Measurements from ENCODE around the gene UGT1A10.

UGT1A10 gene

GRCh38 chr2:233758141-233758540, 121.9 kb downstream of the UGT1A10 start:
- H3K4me1 ChIP-seq (ENCODE audit: control insufficient read depth, insufficient read depth, low read length): no peaks in the 10 kb centered on the region
- H3K27ac ChIP-seq (ENCODE audit: low read depth, low read length): no peak overlapping the region
- H3K4me3 ChIP-seq (ENCODE audit: low read length): no peak overlapping the region
- H3K9ac ChIP-seq (ENCODE audit: low read length): no peak overlapping the region
- no peaks in the 10 kb centered on the region for H3K27me3 ChIP-seq (ENCODE audit: control insufficient read depth, insufficient read depth, low read length)
- H3K36me3 ChIP-seq (ENCODE audit: control insufficient read depth, insufficient read depth, low read length): no peaks in the 10 kb centered on the region

GRCh38 chr2:233758849-233759248, 122.6 kb downstream of the UGT1A10 start:
- H3K27me3 ChIP-seq (ENCODE audit: control insufficient read depth, insufficient read depth, low read length): no peaks in the 10 kb centered on the region
- H3K27ac ChIP-seq (ENCODE audit: low read depth, low read length): no peak overlapping the region
- no peak overlapping the region for H3K9ac ChIP-seq (ENCODE audit: low read length)
- no peaks in the 10 kb centered on the region for H3K36me3 ChIP-seq (ENCODE audit: control insufficient read depth, insufficient read depth, low read length)
- H3K4me1 ChIP-seq (ENCODE audit: control insufficient read depth, insufficient read depth, low read length): no peaks in the 10 kb centered on the region
- no peak overlapping the region for H3K4me3 ChIP-seq (ENCODE audit: low read length)

GRCh38 chr2:233760043-233760442, 123.8 kb downstream of the UGT1A10 start, which contains the start of gene UGT1A1:
UGT1A1 (plus strand) TSS chr2:233760270; CDS start chr2:233760288, 18 bp downstream.
- Histone ChIP-seq H3K36me3 (ENCODE audit: control insufficient read depth, insufficient read depth, low read length) (no peaks in the 10 kb centered on the region), H3K4me1 (ENCODE audit: control insufficient read depth, insufficient read depth, low read length) (no peaks in the 10 kb centered on the region), H3K27me3 (ENCODE audit: control insufficient read depth, insufficient read depth, low read length) (no peaks in the 10 kb centered on the region), H3K9ac (ENCODE audit: low read length) (no peak within 1 kb of the TSS), H3K4me3 (ENCODE audit: low read length) (no peak within 1 kb of the TSS), H3K27ac (ENCODE audit: low read depth, low read length) (no peak within 1 kb of the TSS)

GRCh38 chr2:233761040-233761769, 125.0 kb downstream of the UGT1A10 start:
- Histone ChIP-seq H3K4me3 (ENCODE audit: low read length) (no peak overlapping the region), H3K9ac (ENCODE audit: low read length) (no peak overlapping the region)

GRCh38 chr2:233764264-233764663, 128.0 kb downstream of the UGT1A10 start:
- H3K4me3 ChIP-seq (ENCODE audit: low read length): no peak overlapping the region
- H3K9ac ChIP-seq (ENCODE audit: low read length): no peak overlapping the region
- H3K27me3 ChIP-seq (ENCODE audit: control insufficient read depth, insufficient read depth, low read length): no peaks in the 10 kb centered on the region
- H3K27ac ChIP-seq (ENCODE audit: low read depth, low read length): no peak overlapping the region
- H3K4me1 ChIP-seq (ENCODE audit: control insufficient read depth, insufficient read depth, low read length): no peaks in the 10 kb centered on the region
- no peaks in the 10 kb centered on the region for H3K36me3 ChIP-seq (ENCODE audit: control insufficient read depth, insufficient read depth, low read length)

More at GRCh38 chr2:233761040-233761769, 125.0 kb downstream of the UGT1A10 start:
- no peaks in the 10 kb centered on the region for H3K27me3 ChIP-seq (ENCODE audit: control insufficient read depth, insufficient read depth, low read length)
- no peak overlapping the region for H3K27ac ChIP-seq (ENCODE audit: low read depth, low read length)
- no peaks in the 10 kb centered on the region for H3K4me1 ChIP-seq (ENCODE audit: control insufficient read depth, insufficient read depth, low read length)
- H3K36me3 ChIP-seq (ENCODE audit: control insufficient read depth, insufficient read depth, low read length): no peaks in the 10 kb centered on the region

- no peaks in the 10 kb centered on the region for H3K27me3 ChIP-seq (ENCODE audit: control insufficient read depth, insufficient read depth, low read length)
- no peak overlapping the region for H3K4me3 ChIP-seq (ENCODE audit: low read length)
- H3K36me3 ChIP-seq (ENCODE audit: control insufficient read depth, insufficient read depth, low read length): no peaks in the 10 kb centered on the region
- H3K27ac ChIP-seq (ENCODE audit: low read depth, low read length): no peak overlapping the region
- H3K4me1 ChIP-seq (ENCODE audit: control insufficient read depth, insufficient read depth, low read length): no peaks in the 10 kb centered on the region
- H3K9ac ChIP-seq (ENCODE audit: low read length): no peak overlapping the region
Measured at GRCh38 chr2:233764761-233765160, 128.5 kb downstream of the UGT1A10 start.

GRCh38 chr2:233766416-233766815, 130.2 kb downstream of the UGT1A10 start:
- Histone ChIP-seq H3K9ac (ENCODE audit: low read length) (no peak overlapping the region), H3K27ac (ENCODE audit: low read depth, low read length) (no peak overlapping the region), H3K36me3 (ENCODE audit: control insufficient read depth, insufficient read depth, low read length) (no peaks in the 10 kb centered on the region), H3K4me3 (ENCODE audit: low read length) (no peak overlapping the region), H3K4me1 (ENCODE audit: control insufficient read depth, insufficient read depth, low read length) (no peaks in the 10 kb centered on the region), H3K27me3 (ENCODE audit: control insufficient read depth, insufficient read depth, low read length) (no peaks in the 10 kb centered on the region)

- Histone ChIP-seq H3K36me3 (ENCODE audit: control insufficient read depth, insufficient read depth, low read length) (no peaks in the 10 kb centered on the region), H3K27ac (ENCODE audit: low read depth, low read length) (no peak overlapping the region), H3K4me3 (ENCODE audit: low read length) (no peak overlapping the region), H3K27me3 (ENCODE audit: control insufficient read depth, insufficient read depth, low read length) (no peaks in the 10 kb centered on the region), H3K9ac (ENCODE audit: low read length) (no peak overlapping the region), H3K4me1 (ENCODE audit: control insufficient read depth, insufficient read depth, low read length) (no peaks in the 10 kb centered on the region)
Measured at GRCh38 chr2:233768076-233768475, 131.8 kb downstream of the UGT1A10 start.

- H3K9ac ChIP-seq (ENCODE audit: low read length): no peak overlapping the region
- no peaks in the 10 kb centered on the region for H3K4me1 ChIP-seq (ENCODE audit: control insufficient read depth, insufficient read depth, low read length)
- H3K36me3 ChIP-seq (ENCODE audit: control insufficient read depth, insufficient read depth, low read length): no peaks in the 10 kb centered on the region
- no peak overlapping the region for H3K4me3 ChIP-seq (ENCODE audit: low read length)
- no peak overlapping the region for H3K27ac ChIP-seq (ENCODE audit: low read depth, low read length)
- H3K27me3 ChIP-seq (ENCODE audit: control insufficient read depth, insufficient read depth, low read length): no peaks in the 10 kb centered on the region
Measured at GRCh38 chr2:233769260-233769659, 133.0 kb downstream of the UGT1A10 start.

GRCh38 chr2:233772153-233772552, 135.9 kb downstream of the UGT1A10 start:
- H3K27me3 ChIP-seq (ENCODE audit: control insufficient read depth, insufficient read depth, low read length): no peaks in the 10 kb centered on the region
- no peak overlapping the region for H3K27ac ChIP-seq (ENCODE audit: low read depth, low read length)
- H3K4me3 ChIP-seq (ENCODE audit: low read length): no peak overlapping the region
- H3K9ac ChIP-seq (ENCODE audit: low read length): no peak overlapping the region
- no peaks in the 10 kb centered on the region for H3K4me1 ChIP-seq (ENCODE audit: control insufficient read depth, insufficient read depth, low read length)
- H3K36me3 ChIP-seq (ENCODE audit: control insufficient read depth, insufficient read depth, low read length): no peaks in the 10 kb centered on the region

- Histone ChIP-seq H3K27me3 (ENCODE audit: control insufficient read depth, insufficient read depth, low read length) (no peaks in the 10 kb centered on the region), H3K27ac (ENCODE audit: low read depth, low read length) (no peak overlapping the region), H3K4me1 (ENCODE audit: control insufficient read depth, insufficient read depth, low read length) (no peaks in the 10 kb centered on the region), H3K36me3 (ENCODE audit: control insufficient read depth, insufficient read depth, low read length) (no peaks in the 10 kb centered on the region), H3K4me3 (ENCODE audit: low read length) (no peak overlapping the region), H3K9ac (ENCODE audit: low read length) (no peak overlapping the region)
Measured at GRCh38 chr2:233772583-233772982, 136.3 kb downstream of the UGT1A10 start.

- no peaks in the 10 kb centered on the region for H3K36me3 ChIP-seq (ENCODE audit: control insufficient read depth, insufficient read depth, low read length)
- no peaks in the 10 kb centered on the region for H3K4me1 ChIP-seq (ENCODE audit: control insufficient read depth, insufficient read depth, low read length)
- no peak overlapping the region for H3K4me3 ChIP-seq (ENCODE audit: low read length)
- no peak overlapping the region for H3K27ac ChIP-seq (ENCODE audit: low read depth, low read length)
- H3K27me3 ChIP-seq (ENCODE audit: control insufficient read depth, insufficient read depth, low read length): no peaks in the 10 kb centered on the region
- no peak overlapping the region for H3K9ac ChIP-seq (ENCODE audit: low read length)
Measured at GRCh38 chr2:233773854-233774253, 137.6 kb downstream of the UGT1A10 start.

- no peak overlapping the region for H3K9ac ChIP-seq (ENCODE audit: low read length)
- H3K4me1 ChIP-seq (ENCODE audit: control insufficient read depth, insufficient read depth, low read length): no peaks in the 10 kb centered on the region
- no peaks in the 10 kb centered on the region for H3K27me3 ChIP-seq (ENCODE audit: control insufficient read depth, insufficient read depth, low read length)
- no peaks in the 10 kb centered on the region for H3K36me3 ChIP-seq (ENCODE audit: control insufficient read depth, insufficient read depth, low read length)
- H3K4me3 ChIP-seq (ENCODE audit: low read length): no peak overlapping the region
- no peak overlapping the region for H3K27ac ChIP-seq (ENCODE audit: low read depth, low read length)
Measured at GRCh38 chr2:233775414-233775813, 139.2 kb downstream of the UGT1A10 start.
